ENCODE results near the gene PRMT7.

PRMT7 gene

GRCh38 chr16:68275611-68276191, 35.1 kb upstream of the PRMT7 start:
- ATAC-seq (peak; percentile 82), DNase-seq (no peak)
- Mint-ChIP-seq H3K27me3 (no peaks in the 10 kb centered on the region), H3K9me3 (no peaks in the 10 kb centered on the region), H3K4me3 (peak overlapping the region; percentile 34), H3K4me1 (peaks cover 73% of the 10 kb centered on the region), H3K36me3 (ENCODE audit: low read depth) (peaks cover 58% of the 10 kb centered on the region), H3K27ac (peak overlapping the region; percentile 85)

GRCh38 chr16:68276223-68276622, 34.6 kb upstream of the PRMT7 start:
- H3K36me3 Mint-ChIP-seq (ENCODE audit: low read depth), result peaks cover 59% of the 10 kb centered on the region
- H3K9me3 Mint-ChIP-seq, result no peaks in the 10 kb centered on the region
- peaks cover 73% of the 10 kb centered on the region for H3K4me1 Mint-ChIP-seq
- no peak for DNase-seq
- no peaks in the 10 kb centered on the region for H3K27me3 Mint-ChIP-seq
- no peak for ATAC-seq
- no peak overlapping the region for H3K4me3 Mint-ChIP-seq
- H3K27ac Mint-ChIP-seq, result peak overlapping the region; percentile 85

- Mint-ChIP-seq H3K27me3 (no peaks in the 10 kb centered on the region), H3K9me3 (no peaks in the 10 kb centered on the region), H3K27ac (peak overlapping the region; percentile 57), H3K36me3 (ENCODE audit: low read depth) (peaks cover 50% of the 10 kb centered on the region), H3K4me1 (peaks cover 75% of the 10 kb centered on the region), H3K4me3 (no peak overlapping the region)
- ATAC-seq (no peak), DNase-seq (no peak)
These were observed 30.9 kb upstream of the PRMT7 start for GRCh38 chr16:68279726-68280558.

- peaks cover 51% of the 10 kb centered on the region for H3K36me3 Mint-ChIP-seq (ENCODE audit: low read depth)
- peaks cover 75% of the 10 kb centered on the region for H3K4me1 Mint-ChIP-seq
- DNase-seq, result no peak
- peak; percentile 64 for ATAC-seq
- no peaks in the 10 kb centered on the region for H3K27me3 Mint-ChIP-seq
- peak overlapping the region; percentile 69 for H3K27ac Mint-ChIP-seq
- no peaks in the 10 kb centered on the region for H3K9me3 Mint-ChIP-seq
- H3K4me3 Mint-ChIP-seq, result no peak overlapping the region
These were observed 29.3 kb upstream of the PRMT7 start for GRCh38 chr16:68281368-68282063.

- peaks cover 54% of the 10 kb centered on the region for H3K36me3 Mint-ChIP-seq (ENCODE audit: low read depth)
- ATAC-seq (no peak), DNase-seq (no peak)
- peak overlapping the region; percentile 90 for H3K27ac Mint-ChIP-seq
- H3K4me1 Mint-ChIP-seq, result peaks cover 76% of the 10 kb centered on the region
- H3K4me3 Mint-ChIP-seq, result no peak overlapping the region
- H3K9me3 Mint-ChIP-seq, result no peaks in the 10 kb centered on the region
- H3K27me3 Mint-ChIP-seq, result no peaks in the 10 kb centered on the region
These were observed 28.8 kb upstream of the PRMT7 start for GRCh38 chr16:68282064-68282452.

- DNase-seq, result no peak
- H3K36me3 Mint-ChIP-seq (ENCODE audit: low read depth), result peaks cover 64% of the 10 kb centered on the region
- H3K27me3 Mint-ChIP-seq, result no peaks in the 10 kb centered on the region
- H3K4me1 Mint-ChIP-seq, result peaks cover 88% of the 10 kb centered on the region
- H3K4me3 Mint-ChIP-seq, result peak overlapping the region; percentile 62
- H3K27ac Mint-ChIP-seq, result peak overlapping the region; percentile 90
- no peak for ATAC-seq
- H3K9me3 Mint-ChIP-seq, result no peaks in the 10 kb centered on the region
These were observed 27.5 kb upstream of the PRMT7 start for GRCh38 chr16:68283346-68283745.

GRCh38 chr16:68283801-68284598, 26.8 kb upstream of the PRMT7 start:
- peaks cover 95% of the 10 kb centered on the region for H3K4me1 Mint-ChIP-seq
- H3K36me3 Mint-ChIP-seq (ENCODE audit: low read depth), result peaks cover 66% of the 10 kb centered on the region
- no peak for DNase-seq
- H3K27ac Mint-ChIP-seq, result peak overlapping the region; percentile 90
- ATAC-seq, result peak; percentile 47
- no peaks in the 10 kb centered on the region for H3K9me3 Mint-ChIP-seq
- peak overlapping the region; percentile 62 for H3K4me3 Mint-ChIP-seq
- no peaks in the 10 kb centered on the region for H3K27me3 Mint-ChIP-seq

- Mint-ChIP-seq H3K27me3 (no peaks in the 10 kb centered on the region), H3K9me3 (no peaks in the 10 kb centered on the region), H3K27ac (peak overlapping the region; percentile 90), H3K36me3 (ENCODE audit: low read depth) (peaks cover 65% of the 10 kb centered on the region), H3K4me1 (peaks cover 98% of the 10 kb centered on the region), H3K4me3 (peak overlapping the region; percentile 62)
- DNase-seq (no peak), ATAC-seq (no peak)
These were observed 26.0 kb upstream of the PRMT7 start for GRCh38 chr16:68284847-68285246.

- DNase-seq, result no peak
- Mint-ChIP-seq H3K4me1 (peaks cover 100% of the 10 kb centered on the region), H3K4me3 (peak overlapping the region; percentile 66), H3K36me3 (ENCODE audit: low read depth) (peaks cover 70% of the 10 kb centered on the region), H3K9me3 (no peaks in the 10 kb centered on the region), H3K27me3 (no peaks in the 10 kb centered on the region), H3K27ac (peak overlapping the region; percentile 90)
- ATAC-seq, result no peak
These were observed 25.1 kb upstream of the PRMT7 start for GRCh38 chr16:68285683-68286082.

- Mint-ChIP-seq H3K4me1 (peaks cover 100% of the 10 kb centered on the region), H3K4me3 (peak overlapping the region; percentile 66), H3K36me3 (ENCODE audit: low read depth) (peaks cover 70% of the 10 kb centered on the region), H3K27me3 (no peaks in the 10 kb centered on the region), H3K9me3 (no peaks in the 10 kb centered on the region), H3K27ac (peak overlapping the region; percentile 90)
- DNase-seq, result no peak
- ATAC-seq, result no peak
These were observed 24.4 kb upstream of the PRMT7 start for GRCh38 chr16:68286153-68287074.

GRCh38 chr16:68287276-68288251, 23.3 kb upstream of the PRMT7 start:
- H3K4me3 Mint-ChIP-seq, result peak overlapping the region; percentile 54
- H3K27ac Mint-ChIP-seq, result peak overlapping the region; percentile 94
- peaks cover 98% of the 10 kb centered on the region for H3K4me1 Mint-ChIP-seq
- H3K9me3 Mint-ChIP-seq, result no peaks in the 10 kb centered on the region
- ATAC-seq, result peak; percentile 45
- peaks cover 69% of the 10 kb centered on the region for H3K36me3 Mint-ChIP-seq (ENCODE audit: low read depth)
- no peaks in the 10 kb centered on the region for H3K27me3 Mint-ChIP-seq
- peak; percentile 42 for DNase-seq

- Mint-ChIP-seq H3K27me3 (no peaks in the 10 kb centered on the region), H3K36me3 (ENCODE audit: low read depth) (peaks cover 68% of the 10 kb centered on the region), H3K9me3 (no peaks in the 10 kb centered on the region), H3K27ac (peak overlapping the region; percentile 94), H3K4me1 (peaks cover 96% of the 10 kb centered on the region), H3K4me3 (no peak overlapping the region)
- ATAC-seq, result no peak
- no peak for DNase-seq
These were observed 22.6 kb upstream of the PRMT7 start for GRCh38 chr16:68288252-68288650.

Measured in activated naive CD8-positive, alpha-beta T cell treated with anti-CD3 and anti-CD28 coated beads, Interleukin-2, amount 50 U/mL, for 24 hours (primary cell).